Kidney epithelial cell (primary cell): ENCODE data around the gene NPAS2. TPM values are rescaled to one million over a fixed set of nuclear protein-coding genes. Genes with fewer than 3 reads are reported as not detected.
A peak's percentile ranks its signal among the peaks of the same experiment; 100 is the strongest.

Experiments used
- DNase-seq: peaks from one replicate; pipeline ENCODE4 v3.0.0-alpha.2; 2010; ENCODE audit warnings: low read depth
- H3K27me3 ChIP-seq: 2 replicates; pipeline ENCODE4 v1.6.0; 2011; ENCODE audit warnings: low read length; ENCODE audit not compliant: control insufficient read depth, insufficient read depth
- H3K36me3 ChIP-seq: 2 replicates; pipeline ENCODE4 v1.5.1; 2011; ENCODE audit warnings: low read length; ENCODE audit not compliant: control insufficient read depth, insufficient read depth
- H3K4me3 ChIP-seq: 2 replicates; pipeline ENCODE4 v1.5.1; 2011; ENCODE audit warnings: low read depth, mild to moderate bottlenecking, control low read depth, low read length
- CTCF ChIP-seq: IDR thresholded peaks from 2 replicates; pipeline ENCODE4 v1.5.1; 2011; ENCODE audit warnings: mild to moderate bottlenecking, moderate library complexity, low read length, control low read depth, inconsistent platforms; ENCODE audit not compliant: insufficient read depth, poor library complexity, severe bottlenecking
- total RNA-seq: library from RNA; depleted of rRNA; stranded (reverse); fragments of >200 nt; gene quantifications from 2 replicates; pipeline ENCODE4 v1.2.3, GENCODE V29; 2015

NPAS2 gene
- total RNA-seq, 1 donor from 2014 or later = 11.2 TPM

GRCh38 chr2:101012706-101013181 is 192.8 kb downstream of the NPAS2 start:
- DNase-seq = no peak
- Histone ChIP-seq H3K4me3 (no peak overlapping the region), H3K27me3 (no peaks in the 10 kb centered on the region), H3K36me3 (no peaks in the 10 kb centered on the region)
- peak; percentile 66 for TF ChIP-seq CTCF

- Histone ChIP-seq H3K27me3 (no peaks in the 10 kb centered on the region), H3K36me3 (no peaks in the 10 kb centered on the region), H3K4me3 (no peak overlapping the region)
- no peak for TF ChIP-seq CTCF
- no peak for DNase-seq
These were observed 194.4 kb downstream of the NPAS2 start for GRCh38 chr2:101014264-101014857.

- no peaks in the 10 kb centered on the region for H3K36me3 ChIP-seq
- H3K27me3 ChIP-seq = no peaks in the 10 kb centered on the region
- no peak for TF ChIP-seq CTCF
- H3K4me3 ChIP-seq = no peak overlapping the region
- no peak for DNase-seq
These were observed 197.4 kb downstream of the NPAS2 start for GRCh38 chr2:101017371-101017770.

GRCh38 chr2:101018934-101019333 is 199.0 kb downstream of the NPAS2 start:
- H3K36me3 ChIP-seq = no peaks in the 10 kb centered on the region
- TF ChIP-seq CTCF = no peak
- DNase-seq = no peak
- H3K27me3 ChIP-seq = no peaks in the 10 kb centered on the region
- no peak overlapping the region for H3K4me3 ChIP-seq

GRCh38 chr2:101022221-101022620 is 202.3 kb downstream of the NPAS2 start:
- no peak for TF ChIP-seq CTCF
- H3K36me3 ChIP-seq = no peaks in the 10 kb centered on the region
- H3K27me3 ChIP-seq = no peaks in the 10 kb centered on the region
- no peak overlapping the region for H3K4me3 ChIP-seq
- no peak for DNase-seq
